Astrocyte of the cerebellum (primary cell): ENCODE measurements around the gene KCNIP4.
"Not testable (repeated sequence)": the region's sequence is repeated elsewhere in the genome, so short reads cannot be mapped to it uniquely, and the experiment has no call there.

Experiments used
- DNase-seq: peaks from one replicate; pipeline ENCODE4 v3.0.0-alpha.2; 2011; ENCODE audit warnings: low read depth
- H3K4me3 ChIP-seq: 2 replicates; pipeline ENCODE4 v1.5.1; 2011; ENCODE audit warnings: mild to moderate bottlenecking, low read depth, low read length, moderate library complexity
- CTCF ChIP-seq: IDR thresholded peaks from 2 replicates; pipeline ENCODE4 v1.5.1; 2012; ENCODE audit warnings: low read length, low read depth, moderate library complexity, mild to moderate bottlenecking; ENCODE audit errors: missing control alignments
- in situ Hi-C: cut with HindIII; loops from 2 replicates; pipeline ENCODE4 v1.10.0; 2017; ENCODE audit warnings: low sequenced_read_pairs

KCNIP4 gene

GRCh38 chr4:21948347-21949072 lies at the start of gene KCNIP4:
TSS of gene KCNIP4 (minus strand) at chr4:21948772.
- H3K4me3 ChIP-seq, result peak within 1 kb of the TSS; percentile 48
- TF ChIP-seq CTCF, result no peak
- DNase-seq, result no peak
- in situ Hi-C loops, result no loop called here

GRCh38 chr4:21996618-21997017 lies 48.0 kb upstream of the KCNIP4 start:
- H3K4me3 ChIP-seq, in situ Hi-C loops: not testable (repeated sequence)

GRCh38 chr4:21992330-21992729 lies 43.8 kb upstream of the KCNIP4 start:
- H3K4me3 ChIP-seq, result no peak overlapping the region
- in situ Hi-C loops, result no loop called here
- DNase-seq, result peak; percentile 2
- TF ChIP-seq CTCF, result no peak

More at GRCh38 chr4:21996618-21997017, 48.0 kb upstream of the KCNIP4 start:
- not testable (repeated sequence) for DNase-seq

- no peak for DNase-seq
- H3K4me3 ChIP-seq, result no peak overlapping the region
- no peak for TF ChIP-seq CTCF
- in situ Hi-C loops, result no loop called here
These were observed 43.0 kb upstream of the KCNIP4 start for GRCh38 chr4:21991562-21991961.

- in situ Hi-C loops, result no loop called here
- H3K4me3 ChIP-seq, result no peak overlapping the region
- peak; percentile 2 for DNase-seq
- no peak for TF ChIP-seq CTCF
These were observed 42.5 kb upstream of the KCNIP4 start for GRCh38 chr4:21991050-21991449.

- in situ Hi-C loops, result no loop called here
- DNase-seq, result no peak
- no peak for TF ChIP-seq CTCF
- H3K4me3 ChIP-seq, result no peak overlapping the region
These were observed 40.8 kb upstream of the KCNIP4 start for GRCh38 chr4:21989351-21989750.

GRCh38 chr4:21986307-21986706 lies 37.7 kb upstream of the KCNIP4 start:
- no peak overlapping the region for H3K4me3 ChIP-seq
- in situ Hi-C loops, result no loop called here
- no peak for TF ChIP-seq CTCF
- no peak for DNase-seq
